GM21526 (cell line): ENCODE data around the gene GFI1.

Experiments
- ATAC-seq: cut with Tn5 transposase; IDR thresholded peaks from one replicate; pipeline ENCODE4 v1.9.1; 2021; ENCODE audit warnings: moderate library complexity; ENCODE audit not compliant: unreplicated experiment, low FRiP score

The GFI1 gene

GRCh38 chr1:92488832-92489231 lies 2.1 kb upstream of the GFI1 start:
- ATAC-seq: no peak

GRCh38 chr1:92488416-92488815 lies 1.7 kb upstream of the GFI1 start:
- no peak for ATAC-seq

GRCh38 chr1:92487078-92487605 lies 417 bp upstream of the GFI1 start:
- ATAC-seq: no peak

- peak; percentile 50 for ATAC-seq
Measured at GRCh38 chr1:92485381-92486250, 1.1 kb downstream of the GFI1 start.

- ATAC-seq: peak; percentile 35
Measured at GRCh38 chr1:92484472-92485380, 2.0 kb downstream of the GFI1 start.

GRCh38 chr1:92483610-92484471 lies 2.9 kb downstream of the GFI1 start:
- no peak for ATAC-seq

- no peak for ATAC-seq
Measured at GRCh38 chr1:92482665-92483609, 3.8 kb downstream of the GFI1 start.

GRCh38 chr1:92481971-92482664 lies 4.6 kb downstream of the GFI1 start:
- ATAC-seq: no peak

GRCh38 chr1:92481599-92481925 lies 5.2 kb downstream of the GFI1 start:
- no peak for ATAC-seq

GRCh38 chr1:92480813-92481598 lies 5.7 kb downstream of the GFI1 start:
- ATAC-seq: no peak

GRCh38 chr1:92480200-92480812 lies 6.4 kb downstream of the GFI1 start:
- ATAC-seq: no peak

GRCh38 chr1:92479587-92479986 lies 7.1 kb downstream of the GFI1 start:
- ATAC-seq: no peak

- no peak for ATAC-seq
Measured at GRCh38 chr1:92478393-92478792, 8.3 kb downstream of the GFI1 start.

- no peak for ATAC-seq
Measured at GRCh38 chr1:92476071-92476631, 10.6 kb downstream of the GFI1 start.

- ATAC-seq: no peak
Measured at GRCh38 chr1:92475029-92475428, 11.7 kb downstream of the GFI1 start.

- peak; percentile 64 for ATAC-seq
Measured at GRCh38 chr1:92473781-92474495, 12.8 kb downstream of the GFI1 start.

GRCh38 chr1:92470216-92470615 lies 16.5 kb downstream of the GFI1 start:
- no peak for ATAC-seq
